IMR-90 (cell line): Measurements from ENCODE around the gene AGAP1. TPM values are rescaled to one million over a fixed set of nuclear protein-coding genes. Genes with fewer than 3 reads are reported as not detected.

Source experiments
- ATAC-seq: fragments of 200-7000 bp; cut with Tn5 transposase; 2 replicates; pipeline ENCODE4 v1.9.1; 2020; ENCODE audit warnings: low read depth, mild to moderate bottlenecking, moderate library complexity
- BruUV-seq: library from RNA; stranded (reverse); fragments of 400-500 nt; replicated peaks from 2 replicates; lab custom pipeline; 2021; lab: Mats Ljungman, UMichigan
- CTCF ChIA-PET: fragments of 300-600 bp; formaldehyde crosslinking; extraction: SDS; loops from one replicate; lab custom pipeline; 2021; ENCODE audit warnings: antibody characterized with exemption; lab: Yijun Ruan, JAX
- POLR2A ChIA-PET: fragments of 300-600 bp; sonication (Branson Sonifier 250); formaldehyde crosslinking; loops from one replicate; lab custom pipeline; 2022; ENCODE audit warnings: antibody characterized with exemption; ENCODE audit not compliant: unreplicated experiment; lab: Charles Lee
- DNase-seq: peaks from one replicate; pipeline ENCODE4 v3.0.0; 2013
- H2AFZ ChIP-seq: replicated peaks from 2 replicates; pipeline ENCODE3; 2013; ENCODE audit warnings: low read length, mild to moderate bottlenecking; ENCODE audit not compliant: poor library complexity
- H2AK5ac ChIP-seq: 2 replicates; pipeline ENCODE4 v1.6.1; 2013; ENCODE audit warnings: low read depth, low read length, inconsistent platforms
- H2AK9ac ChIP-seq: replicated peaks from 2 replicates; pipeline ENCODE3; 2013; ENCODE audit warnings: mild to moderate bottlenecking, low read depth, low read length, moderate library complexity; ENCODE audit not compliant: poor library complexity
- H2BK120ac ChIP-seq: 2 replicates; pipeline ENCODE4 v1.6.1; 2013; ENCODE audit warnings: low read depth, low read length, inconsistent platforms
- H2BK15ac ChIP-seq: 3 replicates; pipeline ENCODE4 v1.6.1; 2013; ENCODE audit warnings: low read depth, low read length, inconsistent platforms
- H2BK20ac ChIP-seq: 2 replicates; pipeline ENCODE4 v1.6.1; 2013; ENCODE audit warnings: low read depth, mild to moderate bottlenecking, inconsistent platforms, low read length, moderate library complexity
- H2BK5ac ChIP-seq: 2 replicates; pipeline ENCODE4 v1.6.1; 2013; ENCODE audit warnings: mild to moderate bottlenecking, low read depth, low read length, inconsistent platforms; ENCODE audit not compliant: poor library complexity, severe bottlenecking
- H3K14ac ChIP-seq: replicated peaks from 2 replicates; pipeline ENCODE4 v1.6.1; 2013; ENCODE audit warnings: low read depth, low read length, inconsistent platforms
- H3K18ac ChIP-seq: 2 replicates; pipeline ENCODE4 v1.6.1; 2013; ENCODE audit warnings: low read depth, low read length, control low read depth
- H3K23ac ChIP-seq: 2 replicates; pipeline ENCODE4 v1.6.1; 2013; ENCODE audit warnings: low read depth, low read length, inconsistent platforms
- H3K27ac ChIP-seq: 2 replicates; pipeline ENCODE4 v1.5.1; 2013; ENCODE audit warnings: mild to moderate bottlenecking, control low read depth, low read length; ENCODE audit not compliant: insufficient read depth
- H3K27me3 ChIP-seq: 2 replicates; pipeline ENCODE4 v1.6.1; 2013; ENCODE audit warnings: low read length; ENCODE audit not compliant: control insufficient read depth, insufficient read depth
- H3K36me3 ChIP-seq: 2 replicates; pipeline ENCODE4 v1.6.1; 2013; ENCODE audit warnings: low read length, mixed read lengths; ENCODE audit not compliant: control insufficient read depth, insufficient read depth
- H3K4ac ChIP-seq: 2 replicates; pipeline ENCODE4 v1.6.1; 2013; ENCODE audit warnings: low read depth, low read length, inconsistent platforms
- H3K4me1 ChIP-seq: 2 replicates; pipeline ENCODE4 v1.6.1; 2013; ENCODE audit warnings: low read length, mixed read lengths; ENCODE audit not compliant: control insufficient read depth, insufficient read depth
- H3K4me2 ChIP-seq: 2 replicates; pipeline ENCODE4 v1.6.1; 2013; ENCODE audit warnings: low read depth, mild to moderate bottlenecking, control low read depth, low read length, moderate library complexity
- H3K4me3 ChIP-seq: 2 replicates; pipeline ENCODE4 v1.5.1; 2013; ENCODE audit warnings: low read depth, mild to moderate bottlenecking, control low read depth, low read length, moderate library complexity; ENCODE audit not compliant: insufficient read depth
- H3K56ac ChIP-seq: 2 replicates; pipeline ENCODE4 v1.6.1; 2013; ENCODE audit warnings: low read length, inconsistent platforms; ENCODE audit not compliant: insufficient read depth; ENCODE audit errors: extremely low read depth
- H3K79me1 ChIP-seq, 2 experiments: 2 replicates each; pipeline ENCODE4 v1.6.1; 2013; ENCODE audit warnings: low read length in 2 of 2, inconsistent platforms in 1 of 2, low read depth in 1 of 2
- H3K9ac ChIP-seq: 2 replicates; pipeline ENCODE4 v1.6.1; 2013; ENCODE audit warnings: low read depth, low read length, control low read depth
- H3K9me1 ChIP-seq: 2 replicates; pipeline ENCODE4 v1.6.1; 2013; ENCODE audit warnings: low read length, inconsistent platforms; ENCODE audit not compliant: insufficient read depth
- H3K9me3 ChIP-seq: 2 replicates; pipeline ENCODE4 v1.6.1; 2013; ENCODE audit warnings: low read length; ENCODE audit not compliant: control insufficient read depth, insufficient read depth
- H4K20me1 ChIP-seq: 2 replicates; pipeline ENCODE4 v1.6.1; 2013; ENCODE audit warnings: low read length, inconsistent platforms; ENCODE audit not compliant: insufficient read depth
- H4K5ac ChIP-seq: 2 replicates; pipeline ENCODE4 v1.6.1; 2013; ENCODE audit warnings: mild to moderate bottlenecking, low read depth, low read length, control low read depth
- H4K8ac ChIP-seq, 2 experiments: 2 replicates each; pipeline ENCODE4 v1.6.1; 2013; ENCODE audit warnings: low read depth in 2 of 2, low read length in 2 of 2, control low read depth in 1 of 2, inconsistent platforms in 1 of 2
- H4K91ac ChIP-seq: 2 replicates; pipeline ENCODE4 v1.6.1; 2013; ENCODE audit warnings: low read depth, low read length, inconsistent platforms; ENCODE audit not compliant: insufficient read depth
- RFX5 ChIP-seq: IDR thresholded peaks from 2 replicates; pipeline ENCODE4 v1.8.0; 2012; ENCODE audit warnings: low read depth, mild to moderate bottlenecking, low read length, moderate library complexity
- WGBS, 2 experiments: methylation state at CpG; one replicate each; pipeline versions ENCODE4 v1.1.5 to v1.1.7; 2013; ENCODE audit warnings: missing lambda C conversion rate in 2 of 2; ENCODE audit not compliant: insufficient read length in 1 of 2; ENCODE audit errors: extremely low coverage in 2 of 2; 5-methylcytosine and 5-hydroxymethylcytosine counted together
- dilution Hi-C: fragments of 300-500 bp; cut with HindIII; formaldehyde crosslinking; loops from one replicate; pipeline ENCODE4 v1.14.3; 2018; ENCODE audit warnings: low sequenced_read_pairs; ENCODE audit not compliant: unreplicated experiment
- in situ Hi-C: fragments of 300-500 bp; cut with MboI; formaldehyde crosslinking; loops from 3 replicates; pipeline ENCODE4 v1.14.3; 2019; ENCODE audit warnings: low sequenced_read_pairs, inconsistent platforms, mixed read lengths
- intact Hi-C: fragments of 100-400 bp; cut with micrococcal nuclease; formaldehyde crosslinking; loops from 2 replicates; pipeline ENCODE4 v1.10.0; 2022
- polyA plus RNA-seq, 3 experiments: library from polyadenylated mRNA; depleted of rRNA; stranded (reverse); fragments of >200 nt; gene quantifications; 2 replicates each; pipeline ENCODE4 v1.2.3, GENCODE V29; 2012; ENCODE audit warnings: low replicate concordance in 1 of 3
- total RNA-seq: library from RNA; depleted of rRNA; stranded (reverse); fragments of >200 nt; gene quantifications from 2 replicates; pipeline ENCODE4 v1.2.3, GENCODE V29; 2012
- TF ChIP-seq, protein P1 (sequence below): fragments of 150-350 bp; IDR thresholded peaks from 2 replicates; pipeline ENCODE4 v1.6.1; 2017; ENCODE audit warnings: mild to moderate bottlenecking, antibody characterized with exemption, low read length, low read depth

Gene AGAP1
- total and polyA plus RNA-seq, 2 of the 4 experiments (the other 2 are of a cell fraction), result 15.1 to 16.4 TPM

DNA sequence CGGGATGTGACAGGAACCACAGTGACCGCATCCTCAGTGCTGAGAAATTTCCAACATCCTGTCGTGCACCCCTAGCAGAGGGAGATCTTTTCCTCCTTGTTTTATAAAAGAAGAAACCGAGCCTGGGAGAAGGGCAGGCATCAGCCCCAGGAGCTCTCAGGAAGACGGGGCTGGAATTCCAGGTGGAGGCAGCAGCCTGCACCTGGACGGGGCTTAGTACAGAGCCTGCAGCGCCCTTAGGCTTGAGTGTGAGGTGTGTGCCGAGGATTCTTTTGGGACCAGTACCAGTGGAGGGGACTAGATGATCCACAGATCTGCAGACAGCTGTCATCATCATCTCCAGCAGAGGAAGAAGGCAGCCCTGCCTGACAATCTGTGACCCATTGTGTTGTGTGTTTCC lies 525.6 kb downstream of the AGAP1 start:
- no peak overlapping the region for H2AK5ac ChIP-seq
- no peak overlapping the region for H3K56ac ChIP-seq
- H3K27ac ChIP-seq, result no peak overlapping the region
- TF ChIP-seq, protein P1, sequence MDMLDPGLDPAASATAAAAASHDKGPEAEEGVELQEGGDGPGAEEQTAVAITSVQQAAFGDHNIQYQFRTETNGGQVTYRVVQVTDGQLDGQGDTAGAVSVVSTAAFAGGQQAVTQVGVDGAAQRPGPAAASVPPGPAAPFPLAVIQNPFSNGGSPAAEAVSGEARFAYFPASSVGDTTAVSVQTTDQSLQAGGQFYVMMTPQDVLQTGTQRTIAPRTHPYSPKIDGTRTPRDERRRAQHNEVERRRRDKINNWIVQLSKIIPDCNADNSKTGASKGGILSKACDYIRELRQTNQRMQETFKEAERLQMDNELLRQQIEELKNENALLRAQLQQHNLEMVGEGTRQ, result no peak
- no peak for TF ChIP-seq RFX5
- H2AK9ac ChIP-seq, result peak overlapping the region; percentile 19
- no peak overlapping the region for H3K18ac ChIP-seq
- H3K4me1 ChIP-seq, result peaks cover 2% of the 10 kb centered on the region; the same call in 1 of the 2 replicates
- no peak overlapping the region for H3K4me3 ChIP-seq
- H3K14ac ChIP-seq, result no peak overlapping the region
- no peaks in the 10 kb centered on the region for H3K27me3 ChIP-seq
- no peak overlapping the region for H2AFZ ChIP-seq
- no peak for ATAC-seq
- H3K4ac ChIP-seq, result no peak overlapping the region
- dilution Hi-C loops (no loop called here), intact Hi-C loops (no loop called here), in situ Hi-C loops (no loop called here)
- H3K9ac ChIP-seq, result no peak overlapping the region
- no peak overlapping the region for H4K91ac ChIP-seq
- CTCF ChIA-PET, result no interaction called here
- no peak for DNase-seq
- no peaks in the 10 kb centered on the region for H3K9me3 ChIP-seq
- no peaks in the 10 kb centered on the region for H4K20me1 ChIP-seq
- no peak overlapping the region for H2BK20ac ChIP-seq
- POLR2A ChIA-PET, result no interaction called here
- H3K9me1 ChIP-seq, result no peaks in the 10 kb centered on the region
- H2BK15ac ChIP-seq, result no peak overlapping the region
- H4K5ac ChIP-seq, result no peak overlapping the region
- H3K23ac ChIP-seq, result no peak overlapping the region
- H2BK120ac ChIP-seq, result no peak overlapping the region
- no peaks in the 10 kb centered on the region for H3K36me3 ChIP-seq
- no peak overlapping the region for H4K8ac ChIP-seq
- H2BK5ac ChIP-seq, result no peak overlapping the region
- no TSS peak for BruUV-seq
- no CpG with 5 or more reads among the region's 8 CpGs for WGBS, 2 experiments
- no peaks in the 10 kb centered on the region for H3K79me1 ChIP-seq
- no peak overlapping the region for H3K4me2 ChIP-seq
